ENCODE data around the gene PRKAG2.

DNA sequence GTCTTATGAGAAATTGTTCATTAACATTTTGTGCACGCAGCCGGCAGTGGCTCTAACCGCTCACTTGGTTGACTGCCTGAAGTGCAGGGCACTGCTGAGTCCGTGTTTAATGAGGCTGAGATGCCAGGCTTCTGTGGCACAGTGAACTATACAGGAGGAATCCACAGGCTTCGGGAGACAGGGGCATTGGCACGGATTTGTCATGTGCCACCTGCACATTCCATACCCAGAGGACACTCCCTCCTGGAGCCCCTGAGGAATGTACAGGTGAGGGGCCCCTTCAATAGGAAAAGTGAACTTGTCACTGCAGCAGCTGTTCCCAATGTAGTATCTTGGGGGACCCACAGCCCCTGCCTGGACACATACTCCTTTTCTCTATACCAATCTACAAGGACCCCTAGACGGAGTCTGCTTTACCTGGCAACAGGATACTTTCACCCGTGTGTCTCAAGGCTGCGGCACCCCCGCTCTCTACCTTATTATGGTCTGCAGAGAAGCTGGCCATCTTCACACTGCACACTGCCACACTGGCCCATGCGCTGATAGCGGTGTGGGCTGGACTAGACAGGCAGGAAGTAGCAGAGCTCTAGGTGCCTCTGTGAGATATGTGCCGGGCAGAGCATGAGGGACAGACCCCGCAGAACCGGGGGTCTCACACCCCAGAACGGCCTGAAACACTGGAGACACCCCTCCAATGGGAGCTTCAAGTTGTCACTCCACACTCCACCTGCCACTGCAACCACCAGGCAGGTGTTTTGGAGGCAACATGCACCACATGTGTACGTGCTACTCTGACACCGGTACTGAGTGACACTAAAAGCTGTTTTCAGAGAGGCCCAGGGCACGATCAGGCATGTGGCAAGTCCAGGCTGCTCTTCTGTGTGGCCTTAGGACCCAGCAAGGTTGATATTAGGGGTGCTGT is 285.8 kb downstream of the PRKAG2 start:
- TF ChIP-seq, protein P1, sequence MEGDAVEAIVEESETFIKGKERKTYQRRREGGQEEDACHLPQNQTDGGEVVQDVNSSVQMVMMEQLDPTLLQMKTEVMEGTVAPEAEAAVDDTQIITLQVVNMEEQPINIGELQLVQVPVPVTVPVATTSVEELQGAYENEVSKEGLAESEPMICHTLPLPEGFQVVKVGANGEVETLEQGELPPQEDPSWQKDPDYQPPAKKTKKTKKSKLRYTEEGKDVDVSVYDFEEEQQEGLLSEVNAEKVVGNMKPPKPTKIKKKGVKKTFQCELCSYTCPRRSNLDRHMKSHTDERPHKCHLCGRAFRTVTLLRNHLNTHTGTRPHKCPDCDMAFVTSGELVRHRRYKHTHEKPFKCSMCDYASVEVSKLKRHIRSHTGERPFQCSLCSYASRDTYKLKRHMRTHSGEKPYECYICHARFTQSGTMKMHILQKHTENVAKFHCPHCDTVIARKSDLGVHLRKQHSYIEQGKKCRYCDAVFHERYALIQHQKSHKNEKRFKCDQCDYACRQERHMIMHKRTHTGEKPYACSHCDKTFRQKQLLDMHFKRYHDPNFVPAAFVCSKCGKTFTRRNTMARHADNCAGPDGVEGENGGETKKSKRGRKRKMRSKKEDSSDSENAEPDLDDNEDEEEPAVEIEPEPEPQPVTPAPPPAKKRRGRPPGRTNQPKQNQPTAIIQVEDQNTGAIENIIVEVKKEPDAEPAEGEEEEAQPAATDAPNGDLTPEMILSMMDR (IDR thresholded peaks at IDR 0.05), result no peak
- TF ChIP-seq ZFX (IDR thresholded peaks at IDR 0.05; ENCODE audit: borderline replicate concordance), result no peak
